Measurements from ENCODE around the gene WFIKKN2. TPM values are rescaled to one million over a fixed set of nuclear protein-coding genes. Genes with fewer than 3 reads are reported as not detected.
A peak's percentile ranks its signal among the peaks of the same experiment; 100 is the strongest.

The WFIKKN2 gene
- total and polyA plus RNA-seq, 2 of the 13 experiments (the other 11 are each of a cell fraction or from before 2014, with no cell fraction given), result not detected

- TF ChIP-seq NAIF1 (CRISPR knock-in tag; IDR thresholded peaks at IDR 0.05; ENCODE audit: borderline replicate concordance) (no peak; the same call in 1 of the 2 replicates), RARA (CRISPR knock-in tag; IDR thresholded peaks at IDR 0.05) (peak; percentile 99), ZFP82 (CRISPR knock-in tag; IDR thresholded peaks at IDR 0.05; ENCODE audit: borderline replicate concordance) (no peak), ZNF431 (CRISPR knock-in tag; IDR thresholded peaks at IDR 0.05; ENCODE audit: borderline replicate concordance, low read depth) (0 out of 2 replicates have a peak, but pooled peaks have one; percentile 28), ZNF317 (CRISPR knock-in tag; IDR thresholded peaks at IDR 0.05) (peak; percentile 76), ERF (CRISPR knock-in tag; IDR thresholded peaks at IDR 0.05) (peak; percentile 89; the same call in 1 of the 2 replicates), ZNF501 (CRISPR knock-in tag; IDR thresholded peaks at IDR 0.05) (peak; percentile 69), ZNF24 (IDR thresholded peaks at IDR 0.05) (no peak), GFI1 (CRISPR knock-in tag; IDR thresholded peaks at IDR 0.05; ENCODE audit: borderline replicate concordance) (peak; percentile 70; the same call in 1 of the 2 replicates), ZNF142 (CRISPR knock-in tag; IDR thresholded peaks at IDR 0.05) (no peak), ZNF740 (CRISPR knock-in tag; IDR thresholded peaks at IDR 0.05) (no peak), NR2C2 (CRISPR knock-in tag; IDR thresholded peaks at IDR 0.05; ENCODE audit: borderline replicate concordance) (peak; percentile 75), PHF8 (CRISPR knock-in tag; IDR thresholded peaks at IDR 0.05) (peak; percentile 47)
These were observed 55.5 kb downstream of the WFIKKN2 start (continued) for GRCh38 chr17:50890675-50891516.
